GM12878 (cell line): Measurements from ENCODE around the gene MDN1. TPM values are rescaled to one million over a fixed set of nuclear protein-coding genes. Genes with fewer than 3 reads are reported as not detected.

ENCODE experiments used
- ATAC-seq: fragments of 200-7000 bp; cut with Tn5 transposase; 3 replicates; pipeline ENCODE4 v1.9.1; 2020; ENCODE audit warnings: mild to moderate bottlenecking, moderate library complexity
- BruUV-seq: library from RNA; stranded (reverse); fragments of 400-500 nt; replicated peaks from 2 replicates; lab custom pipeline; 2021; lab: Mats Ljungman, UMichigan
- CTCF ChIA-PET: fragments of 300-600 bp; sonication (Branson Sonifier 250); formaldehyde crosslinking; extraction: SDS; loops from one replicate; lab custom pipeline; 2021; ENCODE audit warnings: inconsistent platforms; lab: Yijun Ruan, JAX
- POLR2A ChIA-PET: fragments of 350-600 bp; formaldehyde crosslinking; extraction: SDS; loops from one replicate; lab custom pipeline; 2021; ENCODE audit warnings: inconsistent platforms; lab: Charles Lee
- RAD21 ChIA-PET: fragments of 300-600 bp; sonication (Branson Sonifier 250); formaldehyde crosslinking; loops from one replicate; lab custom pipeline; 2023; ENCODE audit warnings: antibody characterized with exemption; ENCODE audit not compliant: unreplicated experiment; lab: Charles Lee
- SMC1A ChIA-PET: fragments of 300-600 bp; sonication (Branson Sonifier 250); formaldehyde crosslinking; loops from one replicate; lab custom pipeline; 2023; ENCODE audit not compliant: unreplicated experiment, uncharacterized antibody; lab: Charles Lee
- DNase-seq: peaks from one replicate; pipeline ENCODE4 v3.0.0-alpha.2; 2011; ENCODE audit warnings: low read depth, low spot score
- FAIRE-seq: peaks from 3 replicates; lab custom pipeline; 2011; peaks lifted over from hg19 to GRCh38; lab: Jason Lieb, UNC
- H2AFZ ChIP-seq: 2 replicates; pipeline ENCODE4 v1.6.0; 2011; ENCODE audit warnings: low read depth, low read length, control low read depth; ENCODE audit not compliant: control insufficient read depth
- H3K27ac ChIP-seq: 2 replicates; pipeline ENCODE4 v1.5.1; 2011; ENCODE audit warnings: control low read depth; ENCODE audit not compliant: control insufficient read depth, insufficient read depth
- H3K27me3 ChIP-seq, 2 experiments: replicated peaks in 1 of 2; 2 replicates each; pipeline versions ENCODE4 v1.6.0 to v1.6.1; 2011; ENCODE audit warnings: low read length in 1 of 2; ENCODE audit not compliant: control insufficient read depth in 2 of 2, insufficient read depth in 2 of 2
- H3K36me3 ChIP-seq, 2 experiments: 2 replicates each; pipeline ENCODE4 v1.5.1; 2011; ENCODE audit warnings: low read length in 1 of 2; ENCODE audit not compliant: control insufficient read depth in 2 of 2, insufficient read depth in 2 of 2
- H3K4me1 ChIP-seq: 2 replicates; pipeline ENCODE4 v1.6.1; 2011; ENCODE audit warnings: mild to moderate bottlenecking, low read length, moderate library complexity, mixed read lengths; ENCODE audit not compliant: control insufficient read depth, insufficient read depth
- H3K4me2 ChIP-seq: 2 replicates; pipeline ENCODE4 v1.6.0; 2011; ENCODE audit warnings: control low read depth; ENCODE audit not compliant: control insufficient read depth, insufficient read depth
- H3K4me3 ChIP-seq: fragments of 200-600 bp; sonication (generic); 2 replicates; pipeline ENCODE4 v1.5.1; 2016
- H3K79me2 ChIP-seq: 2 replicates; pipeline ENCODE4 v1.6.0; 2011; ENCODE audit warnings: low read length; ENCODE audit not compliant: control insufficient read depth, insufficient read depth
- H3K9ac ChIP-seq: 2 replicates; pipeline ENCODE4 v1.8.0; 2011; ENCODE audit warnings: low read length, control low read depth, mixed read lengths; ENCODE audit not compliant: control insufficient read depth, insufficient read depth
- H3K9me3 ChIP-seq: replicated peaks from 3 replicates; pipeline ENCODE4 v1.5.1; 2011; ENCODE audit warnings: mild to moderate bottlenecking, low read length; ENCODE audit not compliant: control insufficient read depth, insufficient read depth
- H4K20me1 ChIP-seq: 2 replicates; pipeline ENCODE4 v1.6.0; 2011; ENCODE audit not compliant: control insufficient read depth, insufficient read depth
- ATF2 ChIP-seq: IDR thresholded peaks from 2 replicates; pipeline ENCODE4 v1.6.1; 2012; ENCODE audit warnings: low read length, inconsistent platforms
- BACH1 ChIP-seq: fragments of 450-650 bp; IDR thresholded peaks from 2 replicates; pipeline ENCODE4 v1.6.1; 2017; ENCODE audit warnings: mild to moderate bottlenecking, borderline replicate concordance
- BCLAF1 ChIP-seq: fragments of 450-650 bp; IDR thresholded peaks from 2 replicates; pipeline ENCODE4 v1.6.1; 2017; ENCODE audit warnings: antibody characterized with exemption, mild to moderate bottlenecking, moderate library complexity
- BHLHE40 ChIP-seq, 2 experiments: fragments of 450-650 bp in 1 of 2; IDR thresholded peaks; 2 replicates each; pipeline ENCODE4 v1.6.1; 2011 to 2017; ENCODE audit warnings: low read depth in 2 of 2, borderline replicate concordance in 1 of 2, improper control_type of control experiment in 1 of 2, low read length in 1 of 2, mild to moderate bottlenecking in 1 of 2
- MAX ChIP-seq: IDR thresholded peaks from 2 replicates; pipeline ENCODE4 v1.6.1; 2012; ENCODE audit warnings: low read depth, low read length, improper control_type of control experiment
- NFYA ChIP-seq: IDR thresholded peaks from 2 replicates; pipeline ENCODE4 v1.6.1; 2011; ENCODE audit warnings: low read depth, mild to moderate bottlenecking, low read length, improper control_type of control experiment, borderline replicate concordance
- POLR2A ChIP-seq: IDR thresholded peaks from 2 replicates; pipeline ENCODE4 v1.6.1; 2011; ENCODE audit warnings: low read depth, mild to moderate bottlenecking, low read length
- RB1 ChIP-seq: fragments of 450-650 bp; formaldehyde crosslinking; IDR thresholded peaks from 2 replicates; pipeline ENCODE4 v1.6.1; 2017; ENCODE audit warnings: mild to moderate bottlenecking, borderline replicate concordance
- SIN3A ChIP-seq: IDR thresholded peaks from 2 replicates; pipeline ENCODE4 v1.6.1; 2012; ENCODE audit warnings: low read depth, low read length, improper control_type of control experiment
- SKIL ChIP-seq: fragments of 450-650 bp; IDR thresholded peaks from 2 replicates; pipeline ENCODE4 v1.6.1; 2017; ENCODE audit warnings: mild to moderate bottlenecking, low read depth, inconsistent platforms; ENCODE audit not compliant: poor library complexity, severe bottlenecking
- STAT3 ChIP-seq: IDR thresholded peaks from 2 replicates; pipeline ENCODE4 v1.6.1; 2011; ENCODE audit warnings: low read depth, low read length, improper control_type of control experiment
- YBX1 ChIP-seq: fragments of 450-650 bp; IDR thresholded peaks from 2 replicates; pipeline ENCODE4 v1.6.1; 2016; ENCODE audit warnings: antibody characterized with exemption
- YY1 ChIP-seq: IDR thresholded peaks from 2 replicates; pipeline ENCODE4 v1.6.1; 2011; ENCODE audit warnings: low read depth, mild to moderate bottlenecking, low read length
- ZNF687 ChIP-seq: fragments of 450-650 bp; IDR thresholded peaks from 2 replicates; pipeline ENCODE4 v1.6.1; 2017; ENCODE audit warnings: mild to moderate bottlenecking, moderate library complexity
- WGBS: methylation state at CpG from one replicate; pipeline ENCODE4 v1.1.6; 2016; ENCODE audit warnings: low lambda C conversion rate; ENCODE audit not compliant: insufficient replicate concordance, insufficient coverage; ENCODE audit errors: missing lambda C conversion rate; 5-methylcytosine and 5-hydroxymethylcytosine counted together
- in situ Hi-C: fragments of 300-500 bp; cut with MboI; formaldehyde crosslinking; loops from 9 replicates; pipeline ENCODE4 v1.14.3; 2018; ENCODE audit warnings: mixed read lengths
- intact Hi-C: fragments of 100-400 bp; cut with micrococcal nuclease; formaldehyde crosslinking; loops from one replicate; pipeline ENCODE4 v1.14.2; 2022; ENCODE audit not compliant: unreplicated experiment
- polyA plus RNA-seq, 11 experiments: library from polyadenylated mRNA; depleted of rRNA in 4 of 11; unstranded in 6 of 11; stranded (reverse) in 5 of 11; fragments of >200 nt; fragmentation: Nextera tagmentation in 4 of 11; fragmentation: Illumina TruSeq in 1 of 11; extraction: Ambion mirVana in 4 of 11; extraction: Trizol in 1 of 11; gene quantifications; 1 replicate in 1 of 11; 2 replicates in 10 of 11; pipeline versions ENCODE4 v1.2.1 to v1.2.3, GENCODE V29; 2011 to 2016; ENCODE audit warnings: inconsistent platforms in 2 of 11, missing spikeins in 2 of 11, low read depth in 1 of 11
- total RNA-seq, 4 experiments: library from RNA; depleted of rRNA in 3 of 4; stranded (reverse); fragments of >200 nt in 3 of 4; fragmentation: Illumina TruSeq in 1 of 4; extraction: Trizol in 1 of 4; gene quantifications; 2 replicates each; pipeline versions ENCODE4 v1.2.1 to v1.2.3, GENCODE V29; 2013 to 2021

The MDN1 gene
- total and polyA plus RNA-seq, 10 of the 15 experiments (the other 5 are each of a cell fraction or from before 2014, with no cell fraction given): 14.3 to 50.1 (median 22.1) TPM

- Histone ChIP-seq H3K9me3 (no peaks in the 10 kb centered on the region; the same call in 2 of the 3 replicates), H3K4me3 (no peak overlapping the region), H3K4me2 (no peak overlapping the region), H2AFZ (no peak overlapping the region), H3K9ac (no peak overlapping the region), H3K36me3 (peaks cover 5 to 29% of the 10 kb centered on the region in 2 experiments), H3K4me1 (no peaks in the 10 kb centered on the region), H4K20me1 (no peaks in the 10 kb centered on the region), H3K27ac (no peak overlapping the region), H3K79me2 (no peaks in the 10 kb centered on the region), H3K27me3 (no peaks in the 10 kb centered on the region)
- no TSS peak for BruUV-seq
- in situ Hi-C loops (no loop called here), intact Hi-C loops (no loop called here)
- no peak for DNase-seq
- ChIA-PET RAD21 (no interaction called here), POLR2A (no interaction called here), SMC1A (no interaction called here), CTCF (interaction anchor here (0.8 kb wide), 1 partner anchor 32 kb away, joined by 4 read pairs; no protein-coding TSS in a partner anchor)
- no peak for FAIRE-seq
- WGBS: 91% methylated on average over 2 of the region's 2 CpGs
- no peak for ATAC-seq
- TF ChIP-seq YY1 (no peak), STAT3 (no peak), YBX1 (no peak), SKIL (no peak), BHLHE40 (IDR thresholded peaks at IDR 0.05; ENCODE audit: borderline replicate concordance in 1 of 2, low read depth in 2 of 2, low read length in 1 of 2) (no peak), POLR2A (no peak), BACH1 (no peak), SIN3A (no peak), NFYA (no peak), ATF2 (no peak), BCLAF1 (no peak), MAX (no peak), ZNF687 (no peak), RB1 (no peak)
These were observed 32.6 kb downstream of the MDN1 start for GRCh38 chr6:89786970-89787369.
